GM12878 (cell line): Measurements from ENCODE around the gene RPL22. TPM values are rescaled to one million over a fixed set of nuclear protein-coding genes. Genes with fewer than 3 reads are reported as not detected.

Experiments used
- ATAC-seq: fragments of 200-7000 bp; cut with Tn5 transposase; 3 replicates; pipeline ENCODE4 v1.9.1; 2020; ENCODE audit warnings: mild to moderate bottlenecking, moderate library complexity
- BruUV-seq: library from RNA; stranded (reverse); fragments of 400-500 nt; replicated peaks from 2 replicates; lab custom pipeline; 2021; lab: Mats Ljungman, UMichigan
- CTCF ChIA-PET: fragments of 300-600 bp; sonication (Branson Sonifier 250); formaldehyde crosslinking; extraction: SDS; loops from one replicate; lab custom pipeline; 2021; ENCODE audit warnings: inconsistent platforms; lab: Yijun Ruan, JAX
- POLR2A ChIA-PET: fragments of 350-600 bp; formaldehyde crosslinking; extraction: SDS; loops from one replicate; lab custom pipeline; 2021; ENCODE audit warnings: inconsistent platforms; lab: Charles Lee
- RAD21 ChIA-PET: fragments of 300-600 bp; sonication (Branson Sonifier 250); formaldehyde crosslinking; loops from one replicate; lab custom pipeline; 2023; ENCODE audit warnings: antibody characterized with exemption; ENCODE audit not compliant: unreplicated experiment; lab: Charles Lee
- SMC1A ChIA-PET: fragments of 300-600 bp; sonication (Branson Sonifier 250); formaldehyde crosslinking; loops from one replicate; lab custom pipeline; 2023; ENCODE audit not compliant: unreplicated experiment, uncharacterized antibody; lab: Charles Lee
- DNase-seq: peaks from one replicate; pipeline ENCODE4 v3.0.0-alpha.2; 2011; ENCODE audit warnings: low read depth, low spot score
- FAIRE-seq: peaks from 3 replicates; lab custom pipeline; 2011; peaks lifted over from hg19 to GRCh38; lab: Jason Lieb, UNC
- H2AFZ ChIP-seq: 2 replicates; pipeline ENCODE4 v1.6.0; 2011; ENCODE audit warnings: low read depth, low read length, control low read depth; ENCODE audit not compliant: control insufficient read depth
- H3K27ac ChIP-seq: 2 replicates; pipeline ENCODE4 v1.5.1; 2011; ENCODE audit warnings: control low read depth; ENCODE audit not compliant: control insufficient read depth, insufficient read depth
- H3K27me3 ChIP-seq, 2 experiments: replicated peaks in 1 of 2; 2 replicates each; pipeline versions ENCODE4 v1.6.0 to v1.6.1; 2011; ENCODE audit warnings: low read length in 1 of 2; ENCODE audit not compliant: control insufficient read depth in 2 of 2, insufficient read depth in 2 of 2
- H3K36me3 ChIP-seq, 2 experiments: 2 replicates each; pipeline ENCODE4 v1.5.1; 2011; ENCODE audit warnings: low read length in 1 of 2; ENCODE audit not compliant: control insufficient read depth in 2 of 2, insufficient read depth in 2 of 2
- H3K4me1 ChIP-seq: 2 replicates; pipeline ENCODE4 v1.6.1; 2011; ENCODE audit warnings: mild to moderate bottlenecking, low read length, moderate library complexity, mixed read lengths; ENCODE audit not compliant: control insufficient read depth, insufficient read depth
- H3K4me2 ChIP-seq: 2 replicates; pipeline ENCODE4 v1.6.0; 2011; ENCODE audit warnings: control low read depth; ENCODE audit not compliant: control insufficient read depth, insufficient read depth
- H3K4me3 ChIP-seq: fragments of 200-600 bp; sonication (generic); 2 replicates; pipeline ENCODE4 v1.5.1; 2016
- H3K79me2 ChIP-seq: 2 replicates; pipeline ENCODE4 v1.6.0; 2011; ENCODE audit warnings: low read length; ENCODE audit not compliant: control insufficient read depth, insufficient read depth
- H3K9ac ChIP-seq: 2 replicates; pipeline ENCODE4 v1.8.0; 2011; ENCODE audit warnings: low read length, control low read depth, mixed read lengths; ENCODE audit not compliant: control insufficient read depth, insufficient read depth
- H3K9me3 ChIP-seq: replicated peaks from 3 replicates; pipeline ENCODE4 v1.5.1; 2011; ENCODE audit warnings: mild to moderate bottlenecking, low read length; ENCODE audit not compliant: control insufficient read depth, insufficient read depth
- H4K20me1 ChIP-seq: 2 replicates; pipeline ENCODE4 v1.6.0; 2011; ENCODE audit not compliant: control insufficient read depth, insufficient read depth
- ATF7 ChIP-seq: fragments of 450-650 bp; IDR thresholded peaks from 2 replicates; pipeline ENCODE4 v1.6.1; 2016; ENCODE audit warnings: low read depth, mild to moderate bottlenecking
- CTCF ChIP-seq, 3 experiments: IDR thresholded peaks in 2 of 3; conservative IDR thresholded peaks in 1 of 3; 2 replicates each; pipeline ENCODE4 v1.5.1; 2011; ENCODE audit warnings: low read depth in 3 of 3, low read length in 3 of 3, mild to moderate bottlenecking in 3 of 3, control low read depth in 2 of 3, moderate library complexity in 2 of 3, inconsistent platforms in 1 of 3, mixed read lengths in 1 of 3; ENCODE audit not compliant: control insufficient read depth in 2 of 3, insufficient read depth in 1 of 3; ENCODE audit errors: extremely low read depth in 1 of 3
- FOS ChIP-seq: IDR thresholded peaks from 3 replicates; pipeline ENCODE4 v1.6.1; 2011; ENCODE audit warnings: borderline replicate concordance; ENCODE audit not compliant: insufficient read length; ENCODE audit errors: extremely low read depth
- GABPA ChIP-seq: IDR thresholded peaks from 2 replicates; pipeline ENCODE4 v1.6.1; 2014; ENCODE audit warnings: antibody characterized with exemption, low read depth, mild to moderate bottlenecking, inconsistent platforms
- HDAC6 ChIP-seq: fragments of 200-600 bp; sonication (generic); IDR thresholded peaks from one replicate; pipeline ENCODE4 v1.8.0; 2017; ENCODE audit warnings: antibody characterized with exemption; ENCODE audit not compliant: unreplicated experiment
- IRF5 ChIP-seq: fragments of 450-650 bp; IDR thresholded peaks from 2 replicates; pipeline ENCODE4 v1.6.1; 2017; ENCODE audit warnings: borderline replicate concordance
- KAT2A ChIP-seq: conservative IDR thresholded peaks from 2 replicates; pipeline ENCODE4 v1.6.1; 2011; ENCODE audit warnings: low read depth, low read length; ENCODE audit not compliant: control insufficient read depth
- NFYB ChIP-seq: IDR thresholded peaks from 2 replicates; pipeline ENCODE4 v1.6.1; 2011; ENCODE audit warnings: low read depth, mild to moderate bottlenecking, low read length, improper control_type of control experiment, moderate library complexity; ENCODE audit not compliant: insufficient read depth
- POLR2A ChIP-seq: IDR thresholded peaks from 2 replicates; pipeline ENCODE4 v1.6.1; 2011; ENCODE audit warnings: low read depth, mild to moderate bottlenecking, low read length
- RUNX3 ChIP-seq: IDR thresholded peaks from 2 replicates; pipeline ENCODE4 v1.6.1; 2012; ENCODE audit warnings: low read length, inconsistent platforms
- TBL1XR1 ChIP-seq: IDR thresholded peaks from 2 replicates; pipeline ENCODE4 v1.6.1; 2012; ENCODE audit warnings: low read depth, low read length, improper control_type of control experiment
- ZNF274 ChIP-seq: IDR thresholded peaks from one replicate; pipeline ENCODE4 v1.8.0; 2011; ENCODE audit not compliant: insufficient read length, insufficient read depth
- ZNF622 ChIP-seq: fragments of 450-650 bp; IDR thresholded peaks from 2 replicates; pipeline ENCODE4 v1.6.1; 2017; ENCODE audit warnings: mild to moderate bottlenecking, inconsistent platforms
- WGBS: methylation state at CpG from one replicate; pipeline ENCODE4 v1.1.6; 2016; ENCODE audit warnings: low lambda C conversion rate; ENCODE audit not compliant: insufficient replicate concordance, insufficient coverage; ENCODE audit errors: missing lambda C conversion rate; 5-methylcytosine and 5-hydroxymethylcytosine counted together
- in situ Hi-C: fragments of 300-500 bp; cut with MboI; formaldehyde crosslinking; loops from 9 replicates; pipeline ENCODE4 v1.14.3; 2018; ENCODE audit warnings: mixed read lengths
- intact Hi-C: fragments of 100-400 bp; cut with micrococcal nuclease; formaldehyde crosslinking; loops from one replicate; pipeline ENCODE4 v1.14.2; 2022; ENCODE audit not compliant: unreplicated experiment
- polyA plus RNA-seq, 11 experiments: library from polyadenylated mRNA; depleted of rRNA in 4 of 11; unstranded in 6 of 11; stranded (reverse) in 5 of 11; fragments of >200 nt; fragmentation: Nextera tagmentation in 4 of 11; fragmentation: Illumina TruSeq in 1 of 11; extraction: Ambion mirVana in 4 of 11; extraction: Trizol in 1 of 11; gene quantifications; 1 replicate in 1 of 11; 2 replicates in 10 of 11; pipeline versions ENCODE4 v1.2.1 to v1.2.3, GENCODE V29; 2011 to 2016; ENCODE audit warnings: inconsistent platforms in 2 of 11, missing spikeins in 2 of 11, low read depth in 1 of 11
- total RNA-seq, 4 experiments: library from RNA; depleted of rRNA in 3 of 4; stranded (reverse); fragments of >200 nt in 3 of 4; fragmentation: Illumina TruSeq in 1 of 4; extraction: Trizol in 1 of 4; gene quantifications; 2 replicates each; pipeline versions ENCODE4 v1.2.1 to v1.2.3, GENCODE V29; 2013 to 2021
- TF ChIP-seq, protein P1 (sequence below): fragments of 450-650 bp; IDR thresholded peaks from 2 replicates; pipeline ENCODE4 v1.6.1; 2018; ENCODE audit warnings: mild to moderate bottlenecking, low read depth, moderate library complexity; ENCODE audit not compliant: partially characterized antibody
- TF ChIP-seq, protein P2 (sequence below): fragments of 450-650 bp; formaldehyde crosslinking; IDR thresholded peaks from 2 replicates; pipeline ENCODE4 v1.4.0; 2022; ENCODE audit warnings: mild to moderate bottlenecking, moderate library complexity

RPL22 gene
- total and polyA plus RNA-seq, 10 of the 15 experiments (the other 5 are each of a cell fraction or from before 2014, with no cell fraction given) = 191 to 560 (median 430) TPM

GRCh38 chr1:6144647-6145395 lies 54.6 kb downstream of the RPL22 start:
- CTCF ChIA-PET = no interaction called here
- no peaks in the 10 kb centered on the region for H4K20me1 ChIP-seq
- TF ChIP-seq RUNX3 = no peak
- no peak for TF ChIP-seq ZNF274
- TF ChIP-seq NFYB = no peak
- no peak for TF ChIP-seq KAT2A
- no peak for TF ChIP-seq ATF7
- TF ChIP-seq, protein P1, sequence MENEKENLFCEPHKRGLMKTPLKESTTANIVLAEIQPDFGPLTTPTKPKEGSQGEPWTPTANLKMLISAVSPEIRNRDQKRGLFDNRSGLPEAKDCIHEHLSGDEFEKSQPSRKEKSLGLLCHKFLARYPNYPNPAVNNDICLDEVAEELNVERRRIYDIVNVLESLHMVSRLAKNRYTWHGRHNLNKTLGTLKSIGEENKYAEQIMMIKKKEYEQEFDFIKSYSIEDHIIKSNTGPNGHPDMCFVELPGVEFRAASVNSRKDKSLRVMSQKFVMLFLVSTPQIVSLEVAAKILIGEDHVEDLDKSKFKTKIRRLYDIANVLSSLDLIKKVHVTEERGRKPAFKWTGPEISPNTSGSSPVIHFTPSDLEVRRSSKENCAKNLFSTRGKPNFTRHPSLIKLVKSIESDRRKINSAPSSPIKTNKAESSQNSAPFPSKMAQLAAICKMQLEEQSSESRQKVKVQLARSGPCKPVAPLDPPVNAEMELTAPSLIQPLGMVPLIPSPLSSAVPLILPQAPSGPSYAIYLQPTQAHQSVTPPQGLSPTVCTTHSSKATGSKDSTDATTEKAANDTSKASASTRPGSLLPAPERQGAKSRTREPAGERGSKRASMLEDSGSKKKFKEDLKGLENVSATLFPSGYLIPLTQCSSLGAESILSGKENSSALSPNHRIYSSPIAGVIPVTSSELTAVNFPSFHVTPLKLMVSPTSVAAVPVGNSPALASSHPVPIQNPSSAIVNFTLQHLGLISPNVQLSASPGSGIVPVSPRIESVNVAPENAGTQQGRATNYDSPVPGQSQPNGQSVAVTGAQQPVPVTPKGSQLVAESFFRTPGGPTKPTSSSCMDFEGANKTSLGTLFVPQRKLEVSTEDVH = no peak
- no peak for TF ChIP-seq GABPA
- TF ChIP-seq ZNF622 = no peak
- TF ChIP-seq POLR2A = no peak
- TF ChIP-seq HDAC6 = no peak
- TF ChIP-seq FOS = no peak
- TF ChIP-seq CTCF (IDR thresholded peaks at IDR 0.05 in 2 of 3, conservative IDR thresholded peaks at IDR 0.05 in 1 of 3; ENCODE audit: control insufficient read depth in 2 of 3, extremely low read depth in 1 of 3, insufficient read depth in 1 of 3, low read depth in 3 of 3, low read length in 3 of 3) = no peak
- no peak for TF ChIP-seq TBL1XR1
- no peak for TF ChIP-seq IRF5
- TF ChIP-seq, protein P2, sequence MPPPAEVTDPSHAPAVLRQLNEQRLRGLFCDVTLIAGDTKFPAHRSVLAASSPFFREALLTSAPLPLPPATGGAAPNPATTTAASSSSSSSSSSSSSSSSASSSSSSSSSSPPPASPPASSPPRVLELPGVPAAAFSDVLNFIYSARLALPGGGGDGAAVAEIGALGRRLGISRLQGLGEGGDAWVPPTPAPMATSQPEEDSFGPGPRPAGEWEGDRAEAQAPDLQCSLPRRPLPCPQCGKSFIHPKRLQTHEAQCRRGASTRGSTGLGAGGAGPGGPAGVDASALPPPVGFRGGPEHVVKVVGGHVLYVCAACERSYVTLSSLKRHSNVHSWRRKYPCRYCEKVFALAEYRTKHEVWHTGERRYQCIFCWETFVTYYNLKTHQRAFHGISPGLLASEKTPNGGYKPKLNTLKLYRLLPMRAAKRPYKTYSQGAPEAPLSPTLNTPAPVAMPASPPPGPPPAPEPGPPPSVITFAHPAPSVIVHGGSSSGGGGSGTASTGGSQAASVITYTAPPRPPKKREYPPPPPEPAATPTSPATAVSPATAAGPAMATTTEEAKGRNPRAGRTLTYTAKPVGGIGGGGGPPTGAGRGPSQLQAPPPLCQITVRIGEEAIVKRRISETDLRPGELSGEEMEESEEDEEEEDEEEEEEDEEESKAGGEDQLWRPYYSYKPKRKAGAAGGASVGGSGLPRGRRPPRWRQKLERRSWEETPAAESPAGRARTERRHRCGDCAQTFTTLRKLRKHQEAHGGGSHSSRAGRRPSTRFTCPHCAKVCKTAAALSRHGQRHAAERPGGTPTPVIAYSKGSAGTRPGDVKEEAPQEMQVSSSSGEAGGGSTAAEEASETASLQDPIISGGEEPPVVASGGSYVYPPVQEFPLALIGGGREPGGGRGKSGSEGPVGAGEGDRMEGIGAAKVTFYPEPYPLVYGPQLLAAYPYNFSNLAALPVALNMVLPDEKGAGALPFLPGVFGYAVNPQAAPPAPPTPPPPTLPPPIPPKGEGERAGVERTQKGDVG (CRISPR knock-in tag) = no peak

More at GRCh38 chr1:6144647-6145395, 54.6 kb downstream of the RPL22 start:
- BruUV-seq = no TSS peak
- POLR2A ChIA-PET = no interaction called here
- no peak for FAIRE-seq
- Histone ChIP-seq H3K36me3 (no peaks in the 10 kb centered on the region), H3K9me3 (no peaks in the 10 kb centered on the region), H3K4me1 (no peaks in the 10 kb centered on the region), H3K27me3 (no peaks in the 10 kb centered on the region; a peak in 1 of 4 replicates), H2AFZ (no peak overlapping the region), H3K79me2 (no peaks in the 10 kb centered on the region), H3K9ac (no peak overlapping the region), H3K27ac (no peak overlapping the region), H3K4me3 (no peak overlapping the region), H3K4me2 (no peak overlapping the region)
- no peak for DNase-seq
- ATAC-seq = no peak
- in situ Hi-C loops = no loop called here
- WGBS = 28% methylated on average over 16 of the region's 16 CpGs
- intact Hi-C loops = no loop called here
- RAD21 ChIA-PET = no interaction called here
- SMC1A ChIA-PET = no interaction called here
